Osteocyte (in vitro differentiated cells): ENCODE measurements around the gene KCTD18. TPM values are rescaled to one million over a fixed set of nuclear protein-coding genes. Genes with fewer than 3 reads are reported as not detected.

Experiments
- DNase-seq: peaks from one replicate; pipeline ENCODE4 v3.0.0; 2021; ENCODE audit warnings: mixed read lengths; ENCODE audit not compliant: unreplicated experiment; ENCODE audit errors: extremely low spot score
- H3K27ac Mint-ChIP-seq: one replicate; pipeline ENCODE4 v1.8.0; 2021; ENCODE audit warnings: mild to moderate bottlenecking, mixed read lengths; ENCODE audit not compliant: unreplicated experiment
- H3K27me3 Mint-ChIP-seq: one replicate; pipeline ENCODE4 v1.8.0; 2021; ENCODE audit warnings: mixed read lengths; ENCODE audit not compliant: unreplicated experiment
- H3K36me3 Mint-ChIP-seq: one replicate; pipeline ENCODE4 v1.8.0; 2021; ENCODE audit warnings: mixed read lengths; ENCODE audit not compliant: unreplicated experiment
- H3K4me1 Mint-ChIP-seq: one replicate; pipeline ENCODE4 v1.8.0; 2021; ENCODE audit warnings: mixed read lengths; ENCODE audit not compliant: unreplicated experiment
- H3K4me3 Mint-ChIP-seq: one replicate; pipeline ENCODE4 v1.8.0; 2021; ENCODE audit warnings: mild to moderate bottlenecking, moderate library complexity, mixed read lengths; ENCODE audit not compliant: unreplicated experiment
- H3K9me3 Mint-ChIP-seq: one replicate; pipeline ENCODE4 v1.8.0; 2021; ENCODE audit warnings: mixed read lengths; ENCODE audit not compliant: unreplicated experiment
- CTCF ChIP-seq: fragments of 200-600 bp; sonication (generic); IDR thresholded peaks from 2 replicates; pipeline ENCODE4 v1.5.0; 2021; ENCODE audit warnings: antibody characterized with exemption, mild to moderate bottlenecking, moderate library complexity
- total RNA-seq: library from RNA; stranded (reverse); gene quantifications from 2 replicates; pipeline ENCODE4 v1.2.1, GENCODE V29; 2021

The KCTD18 gene
- total RNA-seq, 1 donor from 2014 or later, result 19.1 TPM

- no peaks in the 10 kb centered on the region for H3K27me3 Mint-ChIP-seq
- no peak for TF ChIP-seq CTCF
- H3K4me3 Mint-ChIP-seq, result no peak overlapping the region
- peaks cover 21% of the 10 kb centered on the region for H3K4me1 Mint-ChIP-seq
- no peak for DNase-seq
- H3K27ac Mint-ChIP-seq, result no peak overlapping the region
- peaks cover 9% of the 10 kb centered on the region for H3K9me3 Mint-ChIP-seq
- H3K36me3 Mint-ChIP-seq, result peaks cover 33% of the 10 kb centered on the region
Measured at GRCh38 chr2:200490001-200490400, 19.9 kb downstream of the KCTD18 start.

GRCh38 chr2:200488169-200488568, 21.7 kb downstream of the KCTD18 start:
- peaks cover 28% of the 10 kb centered on the region for H3K4me1 Mint-ChIP-seq
- peaks cover 32% of the 10 kb centered on the region for H3K36me3 Mint-ChIP-seq
- no peak overlapping the region for H3K4me3 Mint-ChIP-seq
- TF ChIP-seq CTCF, result no peak
- no peaks in the 10 kb centered on the region for H3K27me3 Mint-ChIP-seq
- peaks cover 9% of the 10 kb centered on the region for H3K9me3 Mint-ChIP-seq
- no peak for DNase-seq
- peak overlapping the region; percentile 0 for H3K27ac Mint-ChIP-seq

GRCh38 chr2:200486529-200486928, 23.3 kb downstream of the KCTD18 start:
- no peak overlapping the region for H3K4me3 Mint-ChIP-seq

GRCh38 chr2:200484934-200485333, 24.9 kb downstream of the KCTD18 start:
- Mint-ChIP-seq H3K4me3 (no peak overlapping the region), H3K9me3 (no peaks in the 10 kb centered on the region), H3K36me3 (peaks cover 13% of the 10 kb centered on the region), H3K27ac (peak overlapping the region; percentile 7), H3K4me1 (peaks cover 32% of the 10 kb centered on the region), H3K27me3 (no peaks in the 10 kb centered on the region)
- no peak for TF ChIP-seq CTCF
- DNase-seq, result no peak

More at GRCh38 chr2:200486529-200486928, 23.3 kb downstream of the KCTD18 start:
- Mint-ChIP-seq H3K4me1 (peaks cover 28% of the 10 kb centered on the region), H3K36me3 (peaks cover 25% of the 10 kb centered on the region), H3K9me3 (peaks cover 7% of the 10 kb centered on the region), H3K27ac (no peak overlapping the region), H3K27me3 (no peaks in the 10 kb centered on the region)
- DNase-seq, result no peak
- no peak for TF ChIP-seq CTCF

GRCh38 chr2:200483729-200484198, 26.1 kb downstream of the KCTD18 start:
- Mint-ChIP-seq H3K36me3 (peaks cover 15% of the 10 kb centered on the region), H3K9me3 (no peaks in the 10 kb centered on the region), H3K27ac (no peak overlapping the region), H3K27me3 (no peaks in the 10 kb centered on the region), H3K4me1 (peaks cover 43% of the 10 kb centered on the region), H3K4me3 (no peak overlapping the region)
- no peak for DNase-seq
- peak; percentile 45 for TF ChIP-seq CTCF
